Fibroblast of lung (primary cell): Measurements from ENCODE around the gene FBN3. TPM values are rescaled to one million over a fixed set of nuclear protein-coding genes. Genes with fewer than 3 reads are reported as not detected.

Source experiments
- DNase-seq, 2 donors: peaks; one replicate each; pipeline versions ENCODE4 v3.0.0 to v3.0.0-alpha.2; 2010; ENCODE audit warnings: low read depth in 2 of 2
- H2AFZ ChIP-seq: 2 replicates; pipeline ENCODE4 v1.5.1; 2012; ENCODE audit warnings: low read length, control low read depth, inconsistent platforms
- H3K27ac ChIP-seq: 2 replicates; pipeline ENCODE4 v1.5.1; 2011; ENCODE audit warnings: low read length, control low read depth; ENCODE audit not compliant: insufficient read depth
- H3K27me3 ChIP-seq: 2 replicates; pipeline ENCODE4 v1.5.1; 2011; ENCODE audit warnings: mild to moderate bottlenecking, low read length; ENCODE audit not compliant: control insufficient read depth, insufficient read depth
- H3K36me3 ChIP-seq: 2 replicates; pipeline ENCODE4 v1.5.1; 2011; ENCODE audit warnings: low read length; ENCODE audit not compliant: control insufficient read depth, insufficient read depth
- H3K4me1 ChIP-seq: 2 replicates; pipeline ENCODE4 v1.5.1; 2011; ENCODE audit warnings: low read length; ENCODE audit not compliant: control insufficient read depth, insufficient read depth; ENCODE audit errors: extremely low read depth
- H3K4me2 ChIP-seq: 2 replicates; pipeline ENCODE4 v1.5.1; 2011; ENCODE audit warnings: low read length, control low read depth; ENCODE audit not compliant: insufficient read depth; ENCODE audit errors: extremely low read depth
- H3K4me3 ChIP-seq, 4 experiments: fragments of 200-600 bp in 1 of 4; sonication (generic) in 1 of 4; replicated peaks in 1 of 4; 2 replicates each; pipeline ENCODE4 v1.5.1; 2011 to 2016; ENCODE audit warnings: low read length in 4 of 4, low read depth in 3 of 4, mild to moderate bottlenecking in 3 of 4, control low read depth in 2 of 4, inconsistent platforms in 1 of 4, mixed read lengths in 1 of 4; ENCODE audit not compliant: insufficient read depth in 1 of 4; ENCODE audit errors: control extremely low read depth in 1 of 4
- H3K79me2 ChIP-seq: 2 replicates; pipeline ENCODE4 v1.5.1; 2012; ENCODE audit warnings: mild to moderate bottlenecking, low read length, inconsistent platforms; ENCODE audit not compliant: control insufficient read depth, insufficient read depth
- H3K9ac ChIP-seq: 2 replicates; pipeline ENCODE4 v1.5.1; 2011; ENCODE audit warnings: mild to moderate bottlenecking, low read length, control low read depth; ENCODE audit not compliant: insufficient read depth
- H3K9me3 ChIP-seq: 2 replicates; pipeline ENCODE4 v1.5.1; 2012; ENCODE audit warnings: low read depth, low read length; ENCODE audit not compliant: control insufficient read depth, insufficient read depth
- H4K20me1 ChIP-seq: 2 replicates; pipeline ENCODE4 v1.5.1; 2011; ENCODE audit warnings: low read length; ENCODE audit not compliant: control insufficient read depth, insufficient read depth; ENCODE audit errors: extremely low read depth
- CTCF ChIP-seq, 2 donors: IDR thresholded peaks in 1 of 2; conservative IDR thresholded peaks in 1 of 2; 1 replicate in 1 of 2; 2 replicates in 1 of 2; pipeline ENCODE4 v1.5.1; 2011 to 2012; ENCODE audit warnings: low read length in 2 of 2, control low read depth in 1 of 2, inconsistent platforms in 1 of 2, low read depth in 1 of 2, mild to moderate bottlenecking in 1 of 2
- EZH2 ChIP-seq: IDR thresholded peaks from 2 replicates; pipeline ENCODE4 v1.5.1; 2012; ENCODE audit warnings: low read length, control low read depth, mild to moderate bottlenecking; ENCODE audit errors: missing control alignments
- polyA plus RNA-seq, 2 donors: library from polyadenylated mRNA; depleted of rRNA in 1 of 2; stranded (reverse) in 1 of 2; unstranded in 1 of 2; fragments of >200 nt; gene quantifications; 2 replicates each; pipeline ENCODE4 v1.2.1, GENCODE V29; 2011 to 2012; ENCODE audit warnings: missing spikeins in 1 of 2
- total RNA-seq: library from RNA; depleted of rRNA; stranded (reverse); fragments of >200 nt; gene quantifications from 2 replicates; pipeline ENCODE4 v1.2.1, GENCODE V29; 2014

FBN3 gene
- total and polyA plus RNA-seq, 2 donors (not counting 1 experiment from before 2014, with no cell fraction given) = under 0.01 TPM; not detected in 1

GRCh38 chr19:8127311-8127710 lies 22.1 kb downstream of the FBN3 start:
- no peak for TF ChIP-seq CTCF (conservative IDR thresholded peaks at IDR 0.05 in 1 of 2, IDR thresholded peaks at IDR 0.05 in 1 of 2; ENCODE audit: low read depth in 1 of 2, low read length in 2 of 2)
- no peak for TF ChIP-seq EZH2
- no peak overlapping the region for H2AFZ ChIP-seq
- no peak overlapping the region for H3K27ac ChIP-seq
- no peaks in the 10 kb centered on the region for H3K36me3 ChIP-seq
- H4K20me1 ChIP-seq = no peaks in the 10 kb centered on the region
- no peaks in the 10 kb centered on the region for H3K27me3 ChIP-seq
- no peak overlapping the region for H3K4me3 ChIP-seq
- H3K9me3 ChIP-seq = no peaks in the 10 kb centered on the region
- H3K4me1 ChIP-seq = no peaks in the 10 kb centered on the region
- H3K9ac ChIP-seq = no peak overlapping the region
- no peak overlapping the region for H3K4me2 ChIP-seq
- no peak for DNase-seq
- H3K79me2 ChIP-seq = no peaks in the 10 kb centered on the region

GRCh38 chr19:8126511-8126910 lies 22.9 kb downstream of the FBN3 start:
- Histone ChIP-seq H3K9me3 (no peaks in the 10 kb centered on the region), H2AFZ (no peak overlapping the region), H3K4me3 (no peak overlapping the region), H3K4me2 (no peak overlapping the region), H3K9ac (no peak overlapping the region), H3K79me2 (no peaks in the 10 kb centered on the region), H4K20me1 (no peaks in the 10 kb centered on the region), H3K27me3 (no peaks in the 10 kb centered on the region), H3K36me3 (no peaks in the 10 kb centered on the region), H3K4me1 (no peaks in the 10 kb centered on the region), H3K27ac (no peak overlapping the region)
- TF ChIP-seq CTCF (conservative IDR thresholded peaks at IDR 0.05 in 1 of 2, IDR thresholded peaks at IDR 0.05 in 1 of 2; ENCODE audit: low read depth in 1 of 2, low read length in 2 of 2) (no peak), EZH2 (no peak)
- DNase-seq = no peak

GRCh38 chr19:8126008-8126407 lies 23.4 kb downstream of the FBN3 start:
- no peak for TF ChIP-seq CTCF (conservative IDR thresholded peaks at IDR 0.05 in 1 of 2, IDR thresholded peaks at IDR 0.05 in 1 of 2; ENCODE audit: low read depth in 1 of 2, low read length in 2 of 2)
- TF ChIP-seq EZH2 = no peak
- DNase-seq = no peak

More at GRCh38 chr19:8126008-8126407, 23.4 kb downstream of the FBN3 start:
- H4K20me1 ChIP-seq = no peaks in the 10 kb centered on the region
- H3K9ac ChIP-seq = no peak overlapping the region
- no peaks in the 10 kb centered on the region for H3K9me3 ChIP-seq
- no peaks in the 10 kb centered on the region for H3K79me2 ChIP-seq
- H3K27me3 ChIP-seq = no peaks in the 10 kb centered on the region
- no peaks in the 10 kb centered on the region for H3K36me3 ChIP-seq
- H3K27ac ChIP-seq = no peak overlapping the region
- H2AFZ ChIP-seq = no peak overlapping the region
- H3K4me1 ChIP-seq = no peaks in the 10 kb centered on the region
- H3K4me2 ChIP-seq = no peak overlapping the region
- no peak overlapping the region for H3K4me3 ChIP-seq
